HL-60 (cell line): ENCODE data around the gene RRH.
"Not testable (repeated sequence)": the region's sequence is repeated elsewhere in the genome, so short reads cannot be mapped to it uniquely, and the experiment has no call there.

Experiments used
- DNase-seq, 2 experiments: peaks; one replicate each; pipeline ENCODE4 v3.0.0-alpha.2; 2010 to 2020; ENCODE audit warnings: low read depth in 1 of 2, low spot score in 1 of 2
- H3K27ac ChIP-seq: fragments of 250-450 bp; sonication (Bioruptor Pico); replicated peaks from 2 replicates; pipeline ENCODE4 v1.5.1; 2020; ENCODE audit warnings: mild to moderate bottlenecking, moderate library complexity
- H3K27me3 ChIP-seq: fragments of 250-450 bp; sonication (Bioruptor Pico); 2 replicates; pipeline ENCODE4 v1.5.1; 2021; ENCODE audit warnings: mild to moderate bottlenecking, moderate library complexity; ENCODE audit not compliant: insufficient read depth, poor library complexity, severe bottlenecking
- H3K4me3 ChIP-seq: replicated peaks from 2 replicates; pipeline ENCODE4 v1.5.1; 2011; ENCODE audit warnings: mild to moderate bottlenecking, control low read depth, low read length; ENCODE audit not compliant: insufficient read depth
- CTCF ChIP-seq: IDR thresholded peaks from one replicate; pipeline ENCODE4 v1.5.1; 2011; ENCODE audit warnings: low read length, control low read depth, inconsistent platforms; ENCODE audit not compliant: insufficient read depth
- GABPA ChIP-seq: IDR thresholded peaks from 2 replicates; pipeline ENCODE4 v1.6.1; 2012; ENCODE audit warnings: low read depth
- POLR2AphosphoS5 ChIP-seq: IDR thresholded peaks from 2 replicates; pipeline ENCODE4 v1.6.1; 2012; ENCODE audit warnings: low read depth
- REST ChIP-seq: IDR thresholded peaks from 2 replicates; pipeline ENCODE4 v1.6.1; 2012; ENCODE audit warnings: low read depth; ENCODE audit not compliant: insufficient replicate concordance
- SPI1 ChIP-seq: IDR thresholded peaks from 2 replicates; pipeline ENCODE4 v1.6.1; 2012; ENCODE audit warnings: low read depth, mild to moderate bottlenecking, borderline replicate concordance
- long read RNA-seq: library from polyadenylated mRNA; unstranded; transcript quantifications from one replicate; pipeline ENCODE4 v2.0.0, GENCODE V29; 2020

Gene RRH
- long read RNA-seq, partial matches to known transcripts = 0 of 1 reads
- long read RNA-seq, other reads (novel, unspliced or antisense) = 1 of 1 reads

- Histone ChIP-seq H3K27ac (no peak within 1 kb of the TSS), H3K4me3 (no peak within 1 kb of the TSS), H3K27me3 (no peaks in the 10 kb centered on the region)
- no peak for DNase-seq
- TF ChIP-seq GABPA (no peak), CTCF (no peak), SPI1 (no peak), REST (no peak), POLR2AphosphoS5 (no peak)
Observed at GRCh38 chr4:109827672-109828071, at the start of gene RRH. Gene RRH (plus strand): TSS chr4:109827972. CDS start chr4:109828028, 56 bp downstream.

- H3K4me3 ChIP-seq, H3K27me3 ChIP-seq, H3K27ac ChIP-seq, DNase-seq: not testable (repeated sequence)
Observed at GRCh38 chr4:109782092-109782491, 45.7 kb upstream of the RRH start.

GRCh38 chr4:109786846-109787245, 40.9 kb upstream of the RRH start:
- Histone ChIP-seq H3K4me3 (no peak overlapping the region), H3K27ac (no peak overlapping the region), H3K27me3 (no peaks in the 10 kb centered on the region)
- TF ChIP-seq SPI1 = no peak
- TF ChIP-seq GABPA = no peak
- TF ChIP-seq REST = no peak
- TF ChIP-seq CTCF = no peak
- TF ChIP-seq POLR2AphosphoS5 = no peak
- DNase-seq = no peak

GRCh38 chr4:109787807-109788206, 40.0 kb upstream of the RRH start:
- TF ChIP-seq SPI1 = no peak
- TF ChIP-seq CTCF = no peak
- no peak for TF ChIP-seq REST
- Histone ChIP-seq H3K27ac (no peak overlapping the region), H3K4me3 (no peak overlapping the region), H3K27me3 (no peaks in the 10 kb centered on the region)
- DNase-seq = no peak
